GM18526 (cell line): ENCODE measurements around the gene RHBDF1.

Experiments used
- POLR2A ChIP-seq: IDR thresholded peaks from 3 replicates; pipeline ENCODE4 v1.6.1; 2011; ENCODE audit not compliant: insufficient read length; ENCODE audit errors: extremely low read depth

Gene RHBDF1

GRCh38 chr16:71210-71539 lies 1.3 kb downstream of the RHBDF1 start:
- no peak for TF ChIP-seq POLR2A

GRCh38 chr16:69181-69580 lies 3.2 kb downstream of the RHBDF1 start:
- no peak for TF ChIP-seq POLR2A

- TF ChIP-seq POLR2A = no peak
These were observed 4.3 kb downstream of the RHBDF1 start for GRCh38 chr16:67884-68789.

GRCh38 chr16:67183-67791 lies 5.1 kb downstream of the RHBDF1 start:
- no peak for TF ChIP-seq POLR2A

- TF ChIP-seq POLR2A = no peak
These were observed 5.9 kb downstream of the RHBDF1 start for GRCh38 chr16:66309-67182.

- TF ChIP-seq POLR2A = no peak
These were observed 6.7 kb downstream of the RHBDF1 start for GRCh38 chr16:65745-66144.

GRCh38 chr16:64914-65255 lies 7.5 kb downstream of the RHBDF1 start:
- TF ChIP-seq POLR2A = no peak

- TF ChIP-seq POLR2A = no peak
These were observed 8.2 kb downstream of the RHBDF1 start for GRCh38 chr16:63998-64913.

- no peak for TF ChIP-seq POLR2A
These were observed 9.0 kb downstream of the RHBDF1 start for GRCh38 chr16:63466-63865.

- no peak for TF ChIP-seq POLR2A
These were observed 9.5 kb downstream of the RHBDF1 start for GRCh38 chr16:62968-63391.

GRCh38 chr16:62283-62967 lies 10.0 kb downstream of the RHBDF1 start:
- TF ChIP-seq POLR2A = no peak

- TF ChIP-seq POLR2A = no peak
These were observed 10.6 kb downstream of the RHBDF1 start for GRCh38 chr16:61879-62281.

GRCh38 chr16:60929-61878 lies 11.2 kb downstream of the RHBDF1 start:
- no peak for TF ChIP-seq POLR2A

GRCh38 chr16:60166-60565 lies 12.3 kb downstream of the RHBDF1 start:
- no peak for TF ChIP-seq POLR2A
